Measurements from ENCODE around the gene TTC39A.
"Not testable (repeated sequence)": the region's sequence is repeated elsewhere in the genome, so short reads cannot be mapped to it uniquely, and the experiment has no call there.

Gene TTC39A

DNA sequence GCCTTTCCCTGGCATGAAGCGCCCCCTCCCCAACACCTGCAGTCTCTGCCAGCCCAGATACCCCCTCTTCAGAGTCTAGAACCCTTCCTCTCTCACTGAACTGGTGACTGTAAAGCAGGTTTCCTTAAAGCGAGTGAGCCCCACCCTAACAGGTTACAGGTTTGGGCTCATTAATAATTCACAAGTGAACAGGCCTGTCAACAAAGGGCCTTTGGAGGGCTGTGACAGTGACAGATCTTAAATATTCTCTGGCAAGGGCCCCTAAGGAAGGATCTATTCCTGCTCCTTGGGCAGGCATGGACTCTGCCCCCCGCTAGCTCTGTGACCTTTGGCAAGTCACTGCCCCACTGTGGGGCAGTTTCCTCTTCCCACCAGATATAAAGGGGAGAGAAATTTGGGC, 5.6 kb upstream of the TTC39A start:
- DNase-seq: no peak

GRCh38 chr1:51331206-51332100, 1.1 kb upstream of the TTC39A start:
- DNase-seq: no peak

DNA sequence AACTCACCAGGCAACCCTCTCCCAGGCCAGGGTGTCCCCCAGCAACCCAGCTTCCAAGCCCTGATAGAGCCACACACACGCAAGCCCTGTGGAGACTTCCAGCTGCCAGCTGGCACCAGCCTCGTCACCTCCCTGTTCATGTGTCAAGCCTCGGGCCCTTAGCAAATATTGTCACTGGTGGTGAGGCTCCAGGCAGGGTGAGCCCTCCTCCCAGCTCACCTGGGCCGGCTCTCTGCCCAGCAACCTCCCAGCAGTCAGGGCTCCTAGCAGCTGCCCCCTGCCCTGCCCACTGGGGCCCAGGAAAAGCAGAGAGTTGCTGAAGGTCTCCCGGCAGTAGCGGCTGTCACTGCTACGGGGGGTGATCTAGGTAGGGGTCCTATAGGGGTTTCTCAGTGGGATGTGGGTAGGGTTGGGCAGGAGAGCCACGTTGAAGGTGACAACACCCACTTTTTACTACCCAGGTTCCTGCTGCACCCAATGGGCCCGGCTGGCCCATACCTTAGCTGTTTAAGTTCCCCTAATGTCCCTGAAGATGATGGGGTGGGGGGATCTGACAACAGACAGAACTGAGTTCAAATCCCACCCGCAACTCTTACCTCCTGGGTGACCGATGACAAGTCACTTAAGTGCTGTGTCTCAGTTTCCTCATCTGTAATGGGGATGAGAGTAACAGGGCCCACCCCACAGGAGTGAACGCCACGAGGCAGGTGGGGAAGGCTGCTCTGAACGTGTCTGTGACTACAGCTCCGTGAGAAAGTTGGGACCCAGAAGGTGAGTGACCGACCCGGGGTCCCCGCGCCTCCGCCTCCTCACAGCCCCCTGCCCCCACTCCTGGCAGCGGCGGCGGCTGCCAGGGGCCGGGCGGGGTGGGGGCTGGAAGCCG, 678 bp downstream of the TTC39A start:
- DNase-seq: no peak

DNA sequence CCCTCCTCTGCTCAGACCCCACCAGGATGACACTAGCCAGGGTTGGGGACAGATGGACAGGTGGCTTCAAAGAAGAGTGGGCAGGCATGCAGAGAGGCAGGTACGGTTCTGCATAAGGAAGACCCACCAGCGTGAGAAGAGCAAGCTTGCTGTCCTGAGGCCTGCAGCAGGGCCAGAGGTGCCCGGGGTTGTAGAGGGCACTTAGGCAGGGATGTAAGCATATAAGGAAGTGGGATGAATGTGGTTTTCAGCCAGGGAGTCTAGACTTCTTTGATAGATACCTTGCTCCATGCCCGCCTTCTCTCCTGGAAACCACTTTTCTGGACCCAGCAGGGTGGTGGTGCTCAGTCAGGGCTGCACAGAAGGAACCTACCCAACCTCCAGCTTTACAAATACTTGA, 1.4 kb downstream of the TTC39A start:
- no peak for DNase-seq

GRCh38 chr1:51328279-51328678, 2.1 kb downstream of the TTC39A start:
- DNase-seq: no peak

- no peak for DNase-seq
Measured at GRCh38 chr1:51327386-51327785, 3.0 kb downstream of the TTC39A start.

DNA sequence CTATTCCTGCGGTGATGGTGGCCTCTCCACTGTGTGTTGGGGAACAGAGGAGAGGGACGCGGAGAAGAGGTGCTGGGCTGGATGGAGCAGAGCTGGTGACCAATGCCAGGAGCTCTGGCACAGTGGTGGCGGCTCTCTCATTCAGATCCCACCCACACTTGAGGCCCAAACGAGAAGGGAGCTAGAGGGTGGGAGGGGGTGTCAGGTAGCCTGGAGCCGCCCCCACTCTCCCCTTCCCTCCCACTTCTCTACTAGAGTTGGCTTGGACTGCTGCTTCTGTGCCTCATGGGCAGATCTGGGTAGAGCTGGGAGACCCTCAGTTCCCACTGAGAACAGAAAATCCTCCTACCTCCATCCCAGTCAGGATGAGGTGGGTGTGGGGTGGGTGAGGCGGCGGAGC, 3.5 kb downstream of the TTC39A start:
- DNase-seq: no peak

GRCh38 chr1:51325878-51326755, 4.2 kb downstream of the TTC39A start:
- DNase-seq: no peak

DNA sequence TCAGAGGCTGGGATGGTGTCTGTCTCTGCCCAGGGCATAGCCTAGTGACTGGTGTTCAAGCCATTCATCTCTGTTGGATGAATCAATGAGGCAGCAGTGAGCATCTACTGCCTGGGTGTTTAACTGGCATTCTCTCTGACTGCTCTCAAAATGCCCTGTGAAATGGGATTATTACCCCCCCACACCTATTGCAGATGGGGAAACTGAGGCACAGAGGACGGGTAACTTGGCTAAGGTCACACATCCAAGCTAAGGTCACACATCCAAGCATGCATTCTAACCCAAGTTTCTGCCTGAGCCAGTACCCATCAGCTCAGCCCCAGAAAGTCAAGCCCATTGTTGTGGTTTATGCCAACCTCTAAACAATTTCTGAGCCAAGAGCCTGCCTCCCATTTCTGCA, 5.0 kb downstream of the TTC39A start:
- no peak for DNase-seq

DNA sequence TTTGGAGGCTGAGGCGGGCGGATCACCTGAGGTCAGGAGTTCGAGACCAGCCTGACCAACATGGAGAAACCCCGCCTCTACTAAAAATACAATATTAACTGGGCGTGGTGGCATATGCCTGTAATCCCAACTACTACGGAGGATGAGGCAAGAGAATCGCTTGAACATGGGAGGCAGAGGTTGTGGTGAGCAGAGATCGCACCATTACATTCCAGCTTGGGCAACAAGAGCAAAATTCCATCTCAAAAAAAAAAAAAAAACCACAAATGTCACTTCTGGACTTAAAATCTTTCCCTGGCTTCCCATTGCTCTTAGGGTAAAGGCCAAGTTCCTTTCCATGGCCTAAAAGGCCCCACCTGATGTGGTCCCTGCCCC, 5.4 kb downstream of the TTC39A start:
- DNase-seq: not testable (repeated sequence)

GRCh38 chr1:51324251-51325010, 5.9 kb downstream of the TTC39A start:
- DNase-seq: no peak

DNA sequence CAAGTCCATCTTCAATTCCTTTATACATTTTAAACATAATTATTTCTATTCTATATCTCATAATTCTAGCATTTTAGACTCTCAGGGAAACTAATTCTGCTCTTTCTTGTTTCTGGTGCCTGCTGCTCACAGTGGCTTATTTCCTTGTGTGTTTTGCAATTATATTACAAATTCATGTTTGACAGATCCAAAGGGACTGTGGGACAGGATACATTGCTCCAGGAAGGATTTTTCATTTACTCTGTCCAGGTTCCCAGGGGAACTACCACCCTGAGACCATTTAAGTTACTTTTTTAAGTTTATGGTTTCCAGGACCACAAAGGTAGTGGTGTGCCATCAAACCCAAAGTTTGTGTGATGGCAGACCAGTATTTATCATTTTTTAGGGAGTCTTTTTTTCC, 6.6 kb downstream of the TTC39A start:
- DNase-seq: no peak

- DNase-seq: no peak
Measured at GRCh38 chr1:51322417-51323101, 7.8 kb downstream of the TTC39A start.

GRCh38 chr1:51321924-51322280, 8.5 kb downstream of the TTC39A start:
- DNase-seq: no peak

- no peak for DNase-seq
Measured at GRCh38 chr1:51320967-51321923, 9.1 kb downstream of the TTC39A start.

DNA sequence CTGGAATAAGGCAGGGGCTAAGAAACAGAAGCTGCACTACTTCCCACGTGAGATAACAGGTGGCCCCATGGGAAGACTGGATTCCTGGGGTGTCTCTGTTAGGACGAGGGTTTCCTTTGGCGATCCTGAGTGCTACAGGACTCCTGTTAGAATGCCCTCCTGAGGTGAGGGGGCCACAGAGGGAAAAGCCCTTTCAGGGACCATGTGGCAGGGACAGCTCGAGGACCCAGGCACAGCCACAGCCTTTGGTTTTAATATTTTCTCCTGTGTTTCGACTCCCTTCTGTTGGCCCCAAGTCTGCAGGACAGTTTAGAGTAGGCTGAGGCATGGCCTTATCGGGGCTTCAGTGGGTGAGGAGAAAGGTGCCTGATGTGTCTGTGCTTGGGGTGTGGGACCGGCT, 12.6 kb downstream of the TTC39A start:
- DNase-seq: no peak

- no peak for DNase-seq
Measured at GRCh38 chr1:51316846-51317120, 13.6 kb downstream of the TTC39A start.

- no peak for DNase-seq
Measured at GRCh38 chr1:51316113-51316845, 14.1 kb downstream of the TTC39A start.

- no peak for DNase-seq
Measured at GRCh38 chr1:51314974-51315373, 15.4 kb downstream of the TTC39A start.
